IPS DF 19.7 (cell line): Measurements from ENCODE around the gene C3orf52.

Experiments used
- DNase-seq: peaks from one replicate; pipeline ENCODE4 v3.0.0-alpha.2; 2013; ENCODE audit warnings: low read depth, low spot score

Gene C3orf52

DNA sequence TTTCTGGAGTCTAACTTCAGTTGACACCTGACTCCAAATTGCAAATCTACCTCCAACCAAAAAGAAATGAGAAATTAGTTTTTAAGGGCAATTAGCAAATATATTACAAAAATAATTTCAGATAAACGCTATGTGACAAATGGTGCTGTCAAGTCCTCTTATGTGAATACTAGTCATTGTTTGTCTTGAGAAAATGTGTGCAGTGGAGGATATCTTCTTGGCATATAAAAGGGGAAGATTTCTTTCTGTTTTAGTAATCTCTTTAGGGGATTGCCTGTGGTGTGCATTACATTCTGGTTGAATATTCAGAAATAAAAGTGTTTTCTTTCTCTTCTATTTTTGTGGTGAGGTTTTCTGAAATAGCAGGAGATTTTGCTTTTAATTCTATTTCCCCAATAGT is 49.9 kb downstream of the C3orf52 start:
- DNase-seq, result no peak

DNA sequence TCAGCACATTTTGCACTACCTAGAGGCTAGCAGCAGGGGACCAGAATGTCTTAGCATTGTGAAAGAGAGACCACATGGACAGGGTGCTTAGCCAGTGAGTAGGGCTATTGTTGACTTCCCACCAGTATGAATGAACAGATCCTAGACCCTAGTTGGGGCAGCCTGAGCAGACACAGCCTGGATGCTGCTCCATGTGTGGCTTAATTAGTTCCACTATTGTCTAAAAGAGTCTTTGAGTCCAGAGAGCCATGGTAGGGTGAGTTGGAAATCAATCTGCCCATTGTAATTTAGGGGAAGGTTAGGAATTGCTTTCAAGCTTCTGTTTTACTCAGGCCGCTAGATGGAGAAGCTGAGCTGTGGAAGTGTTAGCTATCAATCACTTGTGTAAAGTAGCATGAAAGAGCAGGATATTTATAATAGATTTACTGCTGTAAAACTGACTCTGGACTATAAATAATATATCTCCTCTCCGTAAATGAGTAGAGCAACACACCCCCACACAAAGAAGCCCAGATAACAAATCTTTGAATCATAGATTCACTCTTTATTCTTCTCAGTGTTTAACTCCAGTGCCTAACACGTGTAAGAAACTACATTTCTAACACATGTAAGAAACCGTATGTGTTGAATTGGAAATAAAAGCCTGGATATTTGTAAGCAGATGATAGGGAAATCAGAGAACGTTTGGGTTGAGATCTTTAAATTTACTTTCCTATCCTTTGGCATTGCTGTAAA is 50.9 kb downstream of the C3orf52 start:
- DNase-seq, result peak; percentile 50

DNA sequence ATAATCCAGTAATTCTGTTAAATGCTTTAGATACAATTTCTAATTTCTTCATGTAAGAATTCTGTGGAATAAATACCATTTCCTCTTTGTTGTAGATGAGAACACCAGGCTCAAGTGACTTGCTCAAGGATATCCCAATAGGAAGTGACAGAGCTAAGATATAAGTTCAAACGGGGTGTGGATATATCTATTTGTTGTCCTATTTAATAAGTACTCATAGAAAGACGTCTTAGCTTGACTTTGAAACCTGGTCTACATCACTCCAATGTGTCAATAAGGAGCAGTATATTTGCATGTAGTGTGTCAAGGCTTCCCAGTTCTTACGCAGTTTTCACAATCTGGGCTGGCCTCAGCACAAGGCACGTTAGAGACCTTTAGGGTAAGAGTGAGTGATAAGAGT is 51.6 kb downstream of the C3orf52 start:
- DNase-seq, result no peak

DNA sequence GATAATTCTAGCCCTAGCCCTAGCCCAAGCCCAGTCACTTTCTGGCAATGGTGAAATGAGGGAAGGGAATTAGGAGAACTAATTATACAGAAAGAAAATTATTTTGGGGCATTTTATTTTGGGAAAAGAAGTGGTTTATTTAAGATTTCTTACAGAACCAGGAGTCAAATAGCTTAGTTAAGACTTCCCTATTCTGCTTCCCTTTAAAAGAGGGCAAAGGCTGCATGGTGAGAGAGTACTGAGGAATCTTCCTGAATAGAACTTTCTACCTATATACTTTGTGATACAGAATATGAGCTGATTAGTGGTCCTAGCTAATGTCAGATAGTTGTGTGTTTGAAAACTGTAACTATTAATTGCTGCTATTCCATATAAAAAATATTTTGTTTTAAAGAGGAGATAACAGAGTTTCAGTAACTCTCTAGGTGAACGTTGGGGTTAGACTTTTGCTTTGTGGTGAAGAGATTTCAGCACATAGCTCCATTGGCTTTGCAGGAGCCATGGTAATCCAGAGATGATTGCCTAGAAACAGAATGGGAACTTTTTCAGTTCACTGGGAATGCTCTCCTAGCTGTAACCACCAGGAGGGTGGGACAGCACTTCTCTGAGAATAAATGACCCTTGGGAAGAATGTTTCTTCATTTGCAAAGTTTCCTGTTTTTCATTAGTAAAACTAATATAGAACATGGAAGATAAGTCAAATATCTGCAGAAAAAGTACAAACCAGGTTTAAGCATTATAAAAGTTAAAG is 52.2 kb downstream of the C3orf52 start:
- DNase-seq, result no peak

DNA sequence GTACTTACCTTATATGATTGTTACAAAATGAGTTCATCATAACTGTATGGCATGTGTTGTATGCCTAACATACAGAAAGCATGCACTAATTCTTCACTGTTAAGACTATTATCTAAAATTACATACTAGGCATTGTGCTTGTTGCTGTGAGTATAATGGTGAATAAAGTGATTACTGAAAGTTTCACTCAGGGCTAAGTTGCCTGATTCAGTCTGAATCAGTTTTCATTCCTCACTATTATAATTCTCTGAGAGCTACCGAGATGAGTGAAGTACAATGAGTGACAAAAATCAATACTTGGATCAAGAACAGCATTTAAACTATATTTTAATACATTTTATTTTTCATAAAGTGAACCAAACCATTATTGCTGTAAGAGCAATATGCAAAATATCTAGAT is 54.4 kb downstream of the C3orf52 start:
- no peak for DNase-seq

DNA sequence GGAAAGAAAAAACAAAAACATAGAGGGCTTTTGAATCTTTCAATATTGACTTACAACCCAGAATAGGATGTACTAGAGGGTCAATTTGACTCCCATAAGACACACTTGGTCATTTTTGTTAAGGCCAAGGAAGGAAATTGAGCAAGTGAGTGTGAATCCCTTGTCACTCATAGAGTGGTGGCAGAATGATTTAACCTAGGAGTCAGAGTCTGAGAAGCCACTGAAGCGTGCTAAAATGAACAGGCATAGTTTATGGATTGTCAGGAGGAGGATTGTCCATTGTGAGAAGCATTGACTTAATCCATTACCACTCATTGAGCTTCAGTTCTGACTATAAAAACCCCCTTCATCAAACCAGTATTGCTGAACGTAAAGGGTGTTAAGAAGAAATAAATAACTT is 55.1 kb downstream of the C3orf52 start:
- DNase-seq, result no peak

DNA sequence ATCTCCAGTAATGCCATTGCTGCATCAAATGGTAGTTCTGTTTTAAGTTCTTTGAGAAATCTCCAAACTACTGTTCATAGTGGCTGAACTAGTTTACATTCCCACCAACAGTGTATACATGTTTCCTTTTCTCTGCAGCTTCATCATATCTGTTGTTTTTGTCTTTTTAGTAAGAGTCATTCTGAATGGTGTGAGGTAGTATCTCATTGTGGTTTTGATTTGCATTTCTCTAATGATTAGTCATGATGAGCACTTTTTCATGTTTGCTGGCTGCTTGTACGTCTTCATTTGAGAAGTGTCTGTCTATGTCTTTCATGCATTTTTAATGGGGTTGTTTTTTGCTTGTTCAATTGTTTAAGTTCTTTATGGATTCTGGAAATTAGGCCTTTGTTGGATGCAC is 57.1 kb downstream of the C3orf52 start:
- DNase-seq, result no peak

DNA sequence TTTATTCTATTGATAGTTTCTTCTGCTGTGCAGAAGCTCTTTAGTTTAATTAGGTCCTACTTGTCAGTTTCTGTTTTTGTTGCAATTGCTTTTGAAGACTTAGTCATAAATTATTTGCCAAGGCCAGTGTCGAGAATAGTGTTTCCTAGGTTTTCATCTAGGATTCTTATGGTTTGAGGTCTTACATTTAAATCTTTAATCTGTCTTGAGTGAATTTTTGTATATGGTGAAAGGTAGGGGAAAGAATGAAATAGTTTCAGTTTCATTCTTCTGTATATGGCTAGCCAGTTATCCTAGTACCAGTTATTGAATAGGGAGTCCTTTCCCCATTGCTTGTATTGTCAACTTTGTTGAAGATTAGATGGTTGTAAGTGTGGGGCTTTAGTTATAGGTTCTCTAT is 57.5 kb downstream of the C3orf52 start:
- no peak for DNase-seq

DNA sequence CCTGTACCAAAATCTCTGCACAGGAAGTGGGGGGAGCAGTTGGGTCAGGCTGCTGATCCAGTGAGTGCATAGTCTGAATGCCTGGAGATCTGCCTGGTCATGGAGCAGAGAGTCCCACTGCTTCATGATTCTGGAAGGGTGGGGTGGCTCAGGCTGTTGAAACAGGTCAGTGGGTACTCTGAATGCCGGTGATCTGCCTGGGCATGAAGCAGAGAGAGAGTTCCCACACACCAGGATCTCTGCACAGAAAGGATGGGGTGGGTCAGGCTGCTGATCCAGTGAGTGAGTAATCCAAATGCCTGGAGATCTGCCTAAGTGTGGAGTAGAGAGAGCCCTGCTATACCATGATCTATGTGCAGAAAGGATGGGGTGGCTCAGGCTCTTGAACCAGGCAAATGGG is 62.9 kb downstream of the C3orf52 start:
- DNase-seq, result no peak

DNA sequence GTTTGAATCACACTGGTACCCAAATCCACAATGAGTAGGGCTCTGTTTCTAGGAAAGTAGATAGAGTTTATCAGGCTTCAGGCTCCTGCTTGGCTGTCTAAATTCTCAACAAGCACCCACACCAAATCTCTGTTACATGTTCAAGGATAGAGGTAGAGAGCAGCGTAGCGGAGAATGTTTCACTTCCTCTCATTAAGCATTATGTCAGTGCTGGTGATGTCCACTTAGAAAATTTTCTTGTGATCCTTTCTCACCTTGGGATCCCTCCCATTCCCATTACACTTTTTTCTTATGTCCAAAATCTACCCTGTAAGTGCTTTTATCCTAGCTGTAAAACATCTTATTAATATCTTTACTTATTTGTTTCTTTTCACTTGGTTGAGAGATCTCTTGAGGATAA is 81.6 kb downstream of the C3orf52 start:
- no peak for DNase-seq
